Keratinocyte (primary cell): ENCODE results near the gene ASPSCR1. TPM values are rescaled to one million over a fixed set of nuclear protein-coding genes. Genes with fewer than 3 reads are reported as not detected.

Source experiments
- DNase-seq: peaks from one replicate; pipeline ENCODE4 v3.0.0-alpha.2; 2011; ENCODE audit warnings: low read depth, missing footprints, low spot score
- FAIRE-seq: peaks from 2 replicates; lab custom pipeline; 2011; peaks lifted over from hg19 to GRCh38; lab: Jason Lieb, UNC
- H2AFZ ChIP-seq: 2 replicates; pipeline ENCODE4 v1.6.0; 2012; ENCODE audit warnings: low read length, control low read depth, inconsistent platforms; ENCODE audit not compliant: control insufficient read depth
- H3K27ac ChIP-seq: 2 replicates; pipeline ENCODE4 v1.5.1; 2011; ENCODE audit warnings: low read length; ENCODE audit not compliant: control insufficient read depth, insufficient read depth
- H3K27me3 ChIP-seq: 3 replicates; pipeline ENCODE4 v1.6.0; 2011; ENCODE audit warnings: low read length; ENCODE audit not compliant: control insufficient read depth, insufficient read depth; ENCODE audit errors: extremely low read depth
- H3K36me3 ChIP-seq, 2 experiments: 2 replicates in 1 of 2; 3 replicates in 1 of 2; pipeline ENCODE4 v1.5.1; 2011; ENCODE audit warnings: low read length in 2 of 2, mild to moderate bottlenecking in 1 of 2; ENCODE audit not compliant: control insufficient read depth in 2 of 2, insufficient read depth in 2 of 2; ENCODE audit errors: extremely low read depth in 1 of 2
- H3K4me1 ChIP-seq: 3 replicates; pipeline ENCODE4 v1.5.1; 2011; ENCODE audit warnings: low read length; ENCODE audit not compliant: control insufficient read depth, insufficient read depth; ENCODE audit errors: extremely low read depth
- H3K4me2 ChIP-seq: 3 replicates; pipeline ENCODE4 v1.6.0; 2011; ENCODE audit warnings: low read depth, low read length; ENCODE audit not compliant: control insufficient read depth, insufficient read depth; ENCODE audit errors: extremely low read depth
- H3K4me3 ChIP-seq, 3 experiments: fragments of 200-600 bp in 1 of 3; sonication (generic) in 1 of 3; 2 replicates in 2 of 3; 3 replicates in 1 of 3; pipeline ENCODE4 v1.5.1; 2011 to 2016; ENCODE audit warnings: low read length in 3 of 3, mild to moderate bottlenecking in 3 of 3, control low read depth in 2 of 3, inconsistent platforms in 1 of 3, low read depth in 1 of 3, mixed read lengths in 1 of 3, mixed run types in 1 of 3, moderate library complexity in 1 of 3; ENCODE audit not compliant: control insufficient read depth in 2 of 3, insufficient read depth in 2 of 3; ENCODE audit errors: extremely low read depth in 1 of 3
- H3K79me2 ChIP-seq: 2 replicates; pipeline ENCODE4 v1.6.0; 2012; ENCODE audit warnings: low read length; ENCODE audit not compliant: control insufficient read depth, insufficient read depth
- H3K9ac ChIP-seq: 3 replicates; pipeline ENCODE4 v1.6.0; 2011; ENCODE audit warnings: low read length; ENCODE audit not compliant: control insufficient read depth, insufficient read depth; ENCODE audit errors: extremely low read depth
- H3K9me1 ChIP-seq: 3 replicates; pipeline ENCODE4 v1.6.0; 2011; ENCODE audit warnings: low read length; ENCODE audit not compliant: control insufficient read depth, insufficient read depth; ENCODE audit errors: extremely low read depth
- H3K9me3 ChIP-seq: 2 replicates; pipeline ENCODE4 v1.5.1; 2012; ENCODE audit warnings: low read depth, low read length; ENCODE audit not compliant: control insufficient read depth
- H4K20me1 ChIP-seq: 3 replicates; pipeline ENCODE4 v1.6.0; 2011; ENCODE audit warnings: low read length; ENCODE audit not compliant: control insufficient read depth, insufficient read depth; ENCODE audit errors: extremely low read depth
- EZH2 ChIP-seq: IDR thresholded peaks from one replicate; pipeline ENCODE4 v1.6.1; 2012; ENCODE audit warnings: inconsistent platforms, mild to moderate bottlenecking, low read length, moderate library complexity
- dilution Hi-C: fragments of 300-500 bp; cut with MboI; formaldehyde crosslinking; loops from one replicate; pipeline ENCODE4 v1.7.0; 2020; ENCODE audit warnings: low sequenced_read_pairs; ENCODE audit not compliant: extremely low pct_ligation_motif_present
- polyA plus RNA-seq, 5 experiments: library from polyadenylated mRNA; depleted of rRNA in 3 of 5; stranded (reverse) in 3 of 5; stranded (forward) in 1 of 5; unstranded in 1 of 5; fragments of >200 nt; gene quantifications; 1 replicate in 1 of 5; 2 replicates in 3 of 5; 3 replicates in 1 of 5; pipeline versions ENCODE4 v1.2.1 to v1.2.3, GENCODE V29; 2011 to 2012; ENCODE audit warnings: missing spikeins in 2 of 5, low read depth in 1 of 5, low replicate concordance in 1 of 5
- TF ChIP-seq, protein P1 (sequence below), 3 experiments: IDR thresholded peaks in 1 of 3; conservative IDR thresholded peaks in 1 of 3; optimal IDR thresholded peaks in 1 of 3; 2 replicates in 2 of 3; 3 replicates in 1 of 3; pipeline versions ENCODE3 to v1.5.1; 2011; ENCODE audit warnings: low read length in 3 of 3, mild to moderate bottlenecking in 3 of 3, moderate library complexity in 2 of 3, control low read depth in 1 of 3, inconsistent platforms in 1 of 3; ENCODE audit not compliant: insufficient read depth in 2 of 3; ENCODE audit errors: extremely low read depth in 1 of 3

ASPSCR1 gene
- polyA plus RNA-seq, 1 donor (not counting 4 experiments of a cell fraction or from before 2014, with no cell fraction given): 5.2 TPM

DNA sequence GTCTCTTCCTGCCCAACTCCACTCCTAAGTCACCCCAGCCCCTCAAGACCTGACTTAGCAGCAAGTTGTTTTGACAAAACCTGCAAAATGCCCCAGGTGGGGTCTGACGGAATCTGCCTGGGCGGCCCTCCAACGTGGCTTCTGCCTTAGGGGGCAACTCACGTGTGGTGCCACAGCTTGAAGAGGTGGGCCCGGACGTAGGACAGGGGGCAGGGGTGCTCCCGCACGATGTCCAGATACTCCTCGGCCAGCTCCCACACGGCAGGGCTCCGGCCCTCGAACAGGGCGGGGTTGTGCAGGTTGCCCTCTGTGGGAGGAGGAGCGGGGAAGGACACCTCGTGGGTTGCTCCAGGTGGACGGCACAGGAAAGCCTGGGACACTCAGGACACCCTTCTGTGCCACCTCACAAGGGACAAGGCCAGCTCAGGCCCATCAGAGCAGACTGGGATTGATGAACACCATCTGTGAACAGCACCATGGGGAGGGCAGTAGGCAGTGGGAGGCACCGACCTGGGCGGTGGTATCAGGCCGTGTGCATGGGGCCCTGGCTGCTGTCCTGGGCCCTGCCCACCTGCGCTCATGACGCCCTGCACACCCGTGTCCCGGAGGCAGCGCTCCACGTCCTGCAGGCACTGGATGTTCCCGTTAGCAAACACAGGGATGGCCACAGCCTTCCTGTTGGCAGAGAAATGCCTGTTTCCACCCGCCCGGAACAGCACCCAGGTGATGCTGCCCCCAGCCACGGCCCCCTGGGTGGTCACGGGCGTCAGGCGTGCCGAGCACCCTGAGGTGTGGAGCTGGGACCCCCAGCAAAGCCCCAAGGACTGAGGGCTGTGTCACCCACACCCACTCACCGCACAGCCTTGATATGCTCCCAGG is 83.9 kb downstream of the ASPSCR1 start:
- Histone ChIP-seq H3K9me3 (no peaks in the 10 kb centered on the region), H3K4me1 (peaks cover 12% of the 10 kb centered on the region), H3K79me2 (peaks cover 20% of the 10 kb centered on the region), H3K4me3 (no peak overlapping the region), H3K9ac (no peak overlapping the region), H3K27ac (no peak overlapping the region), H3K9me1 (no peaks in the 10 kb centered on the region), H3K27me3 (no peaks in the 10 kb centered on the region), H3K4me2 (no peak overlapping the region), H2AFZ (no peak overlapping the region), H4K20me1 (peaks cover 9% of the 10 kb centered on the region), H3K36me3 (peaks cover 28 to 34% of the 10 kb centered on the region in 2 experiments)
- no peak for TF ChIP-seq EZH2
- TF ChIP-seq, protein P1, sequence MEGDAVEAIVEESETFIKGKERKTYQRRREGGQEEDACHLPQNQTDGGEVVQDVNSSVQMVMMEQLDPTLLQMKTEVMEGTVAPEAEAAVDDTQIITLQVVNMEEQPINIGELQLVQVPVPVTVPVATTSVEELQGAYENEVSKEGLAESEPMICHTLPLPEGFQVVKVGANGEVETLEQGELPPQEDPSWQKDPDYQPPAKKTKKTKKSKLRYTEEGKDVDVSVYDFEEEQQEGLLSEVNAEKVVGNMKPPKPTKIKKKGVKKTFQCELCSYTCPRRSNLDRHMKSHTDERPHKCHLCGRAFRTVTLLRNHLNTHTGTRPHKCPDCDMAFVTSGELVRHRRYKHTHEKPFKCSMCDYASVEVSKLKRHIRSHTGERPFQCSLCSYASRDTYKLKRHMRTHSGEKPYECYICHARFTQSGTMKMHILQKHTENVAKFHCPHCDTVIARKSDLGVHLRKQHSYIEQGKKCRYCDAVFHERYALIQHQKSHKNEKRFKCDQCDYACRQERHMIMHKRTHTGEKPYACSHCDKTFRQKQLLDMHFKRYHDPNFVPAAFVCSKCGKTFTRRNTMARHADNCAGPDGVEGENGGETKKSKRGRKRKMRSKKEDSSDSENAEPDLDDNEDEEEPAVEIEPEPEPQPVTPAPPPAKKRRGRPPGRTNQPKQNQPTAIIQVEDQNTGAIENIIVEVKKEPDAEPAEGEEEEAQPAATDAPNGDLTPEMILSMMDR (optimal IDR thresholded peaks at IDR 0.05 in 1 of 3, IDR thresholded peaks at IDR 0.05 in 1 of 3, conservative IDR thresholded peaks at IDR 0.05 in 1 of 3; ENCODE audit: extremely low read depth in 1 of 3, insufficient read depth in 2 of 3, low read length in 3 of 3): no peak
- dilution Hi-C loops: no loop called here
- FAIRE-seq (no peak), DNase-seq (no peak)

DNA sequence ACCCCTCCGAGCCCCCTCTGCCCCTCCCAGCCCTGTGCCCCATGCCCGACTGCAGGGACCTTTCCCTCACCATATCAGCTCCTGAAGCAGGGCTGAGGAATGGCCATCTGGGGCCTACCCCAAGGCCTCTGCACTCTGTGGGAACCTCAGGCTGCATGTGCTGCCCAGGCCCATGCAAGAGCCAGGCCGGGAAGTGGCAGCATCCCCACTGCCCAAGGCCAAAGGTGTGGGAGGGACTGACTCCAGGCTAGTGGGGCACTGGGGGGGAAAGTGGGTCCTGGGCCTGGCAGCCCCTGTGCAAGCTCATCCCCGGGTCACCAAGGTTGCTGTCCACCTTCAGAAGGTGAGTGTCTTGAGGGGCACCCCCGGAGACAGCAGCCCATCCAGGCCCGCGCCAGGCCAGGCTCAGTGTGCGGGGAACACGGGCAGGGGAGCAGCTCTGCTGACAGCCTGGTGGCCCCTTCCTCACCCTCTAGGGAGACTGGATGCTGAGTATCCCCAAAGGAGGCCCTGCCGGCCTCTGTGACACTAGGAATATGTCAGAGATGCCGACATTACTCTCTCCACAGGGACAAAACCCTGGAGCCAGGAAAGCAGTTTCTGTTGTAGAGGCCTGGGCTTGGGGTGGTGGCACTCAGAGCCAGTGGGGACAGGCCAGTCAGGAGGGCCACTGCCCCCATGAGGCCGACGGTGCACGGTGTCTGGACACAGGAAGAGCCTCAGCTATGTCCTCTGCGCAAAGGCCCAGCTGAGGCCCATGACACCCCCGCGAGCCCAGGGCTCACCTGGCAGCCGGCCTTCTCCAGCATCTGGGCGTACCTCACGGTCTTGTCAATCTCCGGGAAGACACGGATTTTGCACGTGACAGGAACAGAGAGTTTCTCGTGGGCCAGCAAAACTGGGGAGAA is 84.9 kb downstream of the ASPSCR1 start:
- FAIRE-seq (no peak), DNase-seq (no peak)
- Histone ChIP-seq H3K9ac (no peak overlapping the region), H3K4me2 (no peak overlapping the region), H2AFZ (no peak overlapping the region), H3K4me3 (no peak overlapping the region), H3K79me2 (peaks cover 20% of the 10 kb centered on the region), H3K27me3 (no peaks in the 10 kb centered on the region), H3K36me3 (peaks cover 20 to 30% of the 10 kb centered on the region in 2 experiments), H3K9me1 (no peaks in the 10 kb centered on the region), H3K27ac (no peak overlapping the region), H4K20me1 (peaks cover 9% of the 10 kb centered on the region), H3K9me3 (no peaks in the 10 kb centered on the region), H3K4me1 (peaks cover 13% of the 10 kb centered on the region)
- no peak for TF ChIP-seq EZH2
- TF ChIP-seq, protein P1 (optimal IDR thresholded peaks at IDR 0.05 in 1 of 3, IDR thresholded peaks at IDR 0.05 in 1 of 3, conservative IDR thresholded peaks at IDR 0.05 in 1 of 3; ENCODE audit: extremely low read depth in 1 of 3, insufficient read depth in 2 of 3, low read length in 3 of 3): no peak
- dilution Hi-C loops: no loop called here
